H1 (cell line): ENCODE data around the gene TXLNG.

Experiments used
- CHD1 ChIP-seq: IDR thresholded peaks from 2 replicates; pipeline ENCODE4 v1.6.1; 2012; ENCODE audit warnings: low read depth, low read length, improper control_type of control experiment
- GTF2F1 ChIP-seq: IDR thresholded peaks from 2 replicates; pipeline ENCODE4 v1.6.1; 2012; ENCODE audit warnings: low read depth, low read length, improper control_type of control experiment, borderline replicate concordance
- KDM1A ChIP-seq: fragments of 200-600, 300-600 bp; sonication (generic); IDR thresholded peaks from 2 replicates; pipeline ENCODE4 v1.7.1; 2016; ENCODE audit warnings: mild to moderate bottlenecking, low read length, borderline replicate concordance
- POLR2A ChIP-seq, 2 experiments: IDR thresholded peaks; 1 replicate in 1 of 2; 2 replicates in 1 of 2; pipeline ENCODE4 v1.6.1; 2011; ENCODE audit warnings: low read depth in 2 of 2, low read length in 2 of 2, mild to moderate bottlenecking in 2 of 2; ENCODE audit errors: control extremely low read depth in 1 of 2
- RNF2 ChIP-seq: fragments of 200-900, 300-1000 bp; sonication (generic); IDR thresholded peaks from 2 replicates; pipeline ENCODE4 v1.7.1; 2016; ENCODE audit warnings: borderline replicate concordance, low read depth, mild to moderate bottlenecking, antibody characterized with exemption, low read length; ENCODE audit not compliant: poor library complexity, severe bottlenecking; ENCODE audit errors: missing control alignments
- SP1 ChIP-seq: IDR thresholded peaks from 2 replicates; pipeline ENCODE4 v1.6.1; 2011; ENCODE audit warnings: low read depth, low read length
- TAF1 ChIP-seq: IDR thresholded peaks from 2 replicates; pipeline ENCODE4 v1.6.1; 2011; ENCODE audit warnings: mild to moderate bottlenecking, low read depth, low read length
- TF ChIP-seq, protein P1 (sequence below), 3 experiments: IDR thresholded peaks; 1 replicate in 2 of 3; 2 replicates in 1 of 3; pipeline versions ENCODE4 v1.5.1 to v1.6.1; 2011; ENCODE audit warnings: low read length in 3 of 3, mild to moderate bottlenecking in 3 of 3, inconsistent platforms in 2 of 3, low read depth in 1 of 3, moderate library complexity in 1 of 3; ENCODE audit not compliant: insufficient read depth in 1 of 3; ENCODE audit errors: control extremely low read depth in 1 of 3

DNA sequence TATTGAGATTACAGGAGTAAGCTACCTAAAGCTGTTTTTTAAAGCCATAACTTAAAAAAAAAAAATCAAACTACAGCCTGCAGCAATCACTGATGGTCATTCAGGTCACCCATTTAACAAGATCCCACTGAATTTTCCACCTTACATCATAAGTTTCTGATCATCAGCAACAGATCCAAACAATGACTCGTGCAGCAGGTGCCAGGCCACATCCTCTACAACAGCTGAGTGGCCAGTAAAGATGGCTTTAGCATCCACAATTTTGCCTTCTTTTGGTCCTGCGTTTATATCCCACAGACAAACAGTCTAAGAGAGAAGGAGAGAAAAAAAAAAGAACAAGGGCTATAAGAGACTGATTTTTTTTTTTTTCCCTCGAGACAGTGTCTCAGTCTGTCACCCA is 67.3 kb downstream of the TXLNG start:
- TF ChIP-seq RNF2 (no peak), KDM1A (no peak), POLR2A (IDR thresholded peaks at IDR 0.05; ENCODE audit: control extremely low read depth in 1 of 2, low read depth in 2 of 2, low read length in 2 of 2) (no peak), GTF2F1 (no peak), TAF1 (no peak), CHD1 (no peak), SP1 (no peak)
- TF ChIP-seq, protein P1, sequence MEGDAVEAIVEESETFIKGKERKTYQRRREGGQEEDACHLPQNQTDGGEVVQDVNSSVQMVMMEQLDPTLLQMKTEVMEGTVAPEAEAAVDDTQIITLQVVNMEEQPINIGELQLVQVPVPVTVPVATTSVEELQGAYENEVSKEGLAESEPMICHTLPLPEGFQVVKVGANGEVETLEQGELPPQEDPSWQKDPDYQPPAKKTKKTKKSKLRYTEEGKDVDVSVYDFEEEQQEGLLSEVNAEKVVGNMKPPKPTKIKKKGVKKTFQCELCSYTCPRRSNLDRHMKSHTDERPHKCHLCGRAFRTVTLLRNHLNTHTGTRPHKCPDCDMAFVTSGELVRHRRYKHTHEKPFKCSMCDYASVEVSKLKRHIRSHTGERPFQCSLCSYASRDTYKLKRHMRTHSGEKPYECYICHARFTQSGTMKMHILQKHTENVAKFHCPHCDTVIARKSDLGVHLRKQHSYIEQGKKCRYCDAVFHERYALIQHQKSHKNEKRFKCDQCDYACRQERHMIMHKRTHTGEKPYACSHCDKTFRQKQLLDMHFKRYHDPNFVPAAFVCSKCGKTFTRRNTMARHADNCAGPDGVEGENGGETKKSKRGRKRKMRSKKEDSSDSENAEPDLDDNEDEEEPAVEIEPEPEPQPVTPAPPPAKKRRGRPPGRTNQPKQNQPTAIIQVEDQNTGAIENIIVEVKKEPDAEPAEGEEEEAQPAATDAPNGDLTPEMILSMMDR (IDR thresholded peaks at IDR 0.05; ENCODE audit: control extremely low read depth in 1 of 3, insufficient read depth in 1 of 3, low read depth in 1 of 3, low read length in 3 of 3): no peak
